ENCODE results near the gene RCAN1.

Gene RCAN1

DNA sequence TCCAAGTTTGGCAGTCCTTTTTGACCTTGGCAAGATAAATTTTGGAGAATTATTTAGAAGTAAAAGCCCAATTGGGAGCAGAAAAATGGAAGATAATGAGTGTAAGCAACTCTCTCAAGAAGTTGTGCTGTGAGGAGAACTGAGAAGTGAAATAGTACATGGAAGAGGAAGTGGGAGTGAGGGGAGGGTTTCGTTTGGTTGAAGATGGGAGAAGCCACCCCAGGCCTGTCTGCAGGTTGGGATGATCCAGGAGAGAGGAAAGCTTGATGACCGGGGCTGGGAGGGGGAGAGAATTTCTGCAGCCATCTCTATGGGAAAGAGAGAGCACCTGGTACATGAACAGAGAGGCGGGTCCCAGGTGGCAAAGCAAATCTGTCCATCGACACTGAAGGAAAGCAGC lies 8.6 kb upstream of the RCAN1 start:
- Histone ChIP-seq H3K36me3 (ENCODE audit: control insufficient read depth in 2 of 2, insufficient read depth in 1 of 2, low read length in 2 of 2) (no peaks in the 10 kb centered on the region), H3K4me3 (ENCODE audit: low read depth, low read length) (no peak overlapping the region), H3K4me1 (ENCODE audit: control insufficient read depth, insufficient read depth, low read length) (no peaks in the 10 kb centered on the region), H3K27ac (ENCODE audit: extremely low read depth, low read depth, low read length) (no peak overlapping the region), H3K9me3 (ENCODE audit: control insufficient read depth, insufficient read depth, low read depth, low read length) (no peaks in the 10 kb centered on the region)
- POLR2A ChIA-PET, result no interaction called here
- no peak for TF ChIP-seq REPIN1 (tag by site-specific recombination; IDR thresholded peaks at IDR 0.05; ENCODE audit: low read depth)
- no peak for TF ChIP-seq GLI4 (tag by site-specific recombination; IDR thresholded peaks at IDR 0.05)
- TF ChIP-seq ZBTB20 (tag by site-specific recombination; IDR thresholded peaks at IDR 0.05), result no peak
- TF ChIP-seq ZNF174 (tag by site-specific recombination; IDR thresholded peaks at IDR 0.05), result no peak
- TF ChIP-seq ZNF785 (tag by site-specific recombination; IDR thresholded peaks at IDR 0.05), result no peak
- TF ChIP-seq ZNF175 (tag by site-specific recombination; IDR thresholded peaks at IDR 0.05), result no peak
- no peak for TF ChIP-seq ZNF548 (tag by site-specific recombination; IDR thresholded peaks at IDR 0.05)
- no peak for TF ChIP-seq ZBTB21 (tag by site-specific recombination; IDR thresholded peaks at IDR 0.05)
- no peak for TF ChIP-seq ZNF133 (tag by site-specific recombination; IDR thresholded peaks at IDR 0.05)
- TF ChIP-seq, protein P1, sequence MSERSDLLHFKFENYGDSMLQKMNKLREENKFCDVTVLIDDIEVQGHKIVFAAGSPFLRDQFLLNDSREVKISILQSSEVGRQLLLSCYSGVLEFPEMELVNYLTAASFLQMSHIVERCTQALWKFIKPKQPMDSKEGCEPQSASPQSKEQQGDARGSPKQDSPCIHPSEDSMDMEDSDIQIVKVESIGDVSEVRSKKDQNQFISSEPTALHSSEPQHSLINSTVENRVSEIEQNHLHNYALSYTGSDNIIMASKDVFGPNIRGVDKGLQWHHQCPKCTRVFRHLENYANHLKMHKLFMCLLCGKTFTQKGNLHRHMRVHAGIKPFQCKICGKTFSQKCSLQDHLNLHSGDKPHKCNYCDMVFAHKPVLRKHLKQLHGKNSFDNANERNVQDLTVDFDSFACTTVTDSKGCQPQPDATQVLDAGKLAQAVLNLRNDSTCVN (tag by site-specific recombination; optimal IDR thresholded peaks at IDR 0.05), result no peak
- TF ChIP-seq, protein P2, sequence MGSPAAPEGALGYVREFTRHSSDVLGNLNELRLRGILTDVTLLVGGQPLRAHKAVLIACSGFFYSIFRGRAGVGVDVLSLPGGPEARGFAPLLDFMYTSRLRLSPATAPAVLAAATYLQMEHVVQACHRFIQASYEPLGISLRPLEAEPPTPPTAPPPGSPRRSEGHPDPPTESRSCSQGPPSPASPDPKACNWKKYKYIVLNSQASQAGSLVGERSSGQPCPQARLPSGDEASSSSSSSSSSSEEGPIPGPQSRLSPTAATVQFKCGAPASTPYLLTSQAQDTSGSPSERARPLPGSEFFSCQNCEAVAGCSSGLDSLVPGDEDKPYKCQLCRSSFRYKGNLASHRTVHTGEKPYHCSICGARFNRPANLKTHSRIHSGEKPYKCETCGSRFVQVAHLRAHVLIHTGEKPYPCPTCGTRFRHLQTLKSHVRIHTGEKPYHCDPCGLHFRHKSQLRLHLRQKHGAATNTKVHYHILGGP (tag by site-specific recombination; IDR thresholded peaks at IDR 0.05), result no peak
- no peak for TF ChIP-seq ZNF157 (tag by site-specific recombination; IDR thresholded peaks at IDR 0.05)
- no peak for TF ChIP-seq ZIC2 (tag by site-specific recombination; IDR thresholded peaks at IDR 0.05)
- TF ChIP-seq, protein P3, sequence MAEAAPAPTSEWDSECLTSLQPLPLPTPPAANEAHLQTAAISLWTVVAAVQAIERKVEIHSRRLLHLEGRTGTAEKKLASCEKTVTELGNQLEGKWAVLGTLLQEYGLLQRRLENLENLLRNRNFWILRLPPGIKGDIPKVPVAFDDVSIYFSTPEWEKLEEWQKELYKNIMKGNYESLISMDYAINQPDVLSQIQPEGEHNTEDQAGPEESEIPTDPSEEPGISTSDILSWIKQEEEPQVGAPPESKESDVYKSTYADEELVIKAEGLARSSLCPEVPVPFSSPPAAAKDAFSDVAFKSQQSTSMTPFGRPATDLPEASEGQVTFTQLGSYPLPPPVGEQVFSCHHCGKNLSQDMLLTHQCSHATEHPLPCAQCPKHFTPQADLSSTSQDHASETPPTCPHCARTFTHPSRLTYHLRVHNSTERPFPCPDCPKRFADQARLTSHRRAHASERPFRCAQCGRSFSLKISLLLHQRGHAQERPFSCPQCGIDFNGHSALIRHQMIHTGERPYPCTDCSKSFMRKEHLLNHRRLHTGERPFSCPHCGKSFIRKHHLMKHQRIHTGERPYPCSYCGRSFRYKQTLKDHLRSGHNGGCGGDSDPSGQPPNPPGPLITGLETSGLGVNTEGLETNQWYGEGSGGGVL (tag by site-specific recombination; IDR thresholded peaks at IDR 0.05), result no peak
- no peak for TF ChIP-seq SP3 (tag by site-specific recombination; IDR thresholded peaks at IDR 0.05)
- CTCF ChIA-PET, result interaction anchor here (0.8 kb wide), 1 partner anchor 113 kb away, joined by 4 read pairs; no protein-coding TSS in a partner anchor

DNA sequence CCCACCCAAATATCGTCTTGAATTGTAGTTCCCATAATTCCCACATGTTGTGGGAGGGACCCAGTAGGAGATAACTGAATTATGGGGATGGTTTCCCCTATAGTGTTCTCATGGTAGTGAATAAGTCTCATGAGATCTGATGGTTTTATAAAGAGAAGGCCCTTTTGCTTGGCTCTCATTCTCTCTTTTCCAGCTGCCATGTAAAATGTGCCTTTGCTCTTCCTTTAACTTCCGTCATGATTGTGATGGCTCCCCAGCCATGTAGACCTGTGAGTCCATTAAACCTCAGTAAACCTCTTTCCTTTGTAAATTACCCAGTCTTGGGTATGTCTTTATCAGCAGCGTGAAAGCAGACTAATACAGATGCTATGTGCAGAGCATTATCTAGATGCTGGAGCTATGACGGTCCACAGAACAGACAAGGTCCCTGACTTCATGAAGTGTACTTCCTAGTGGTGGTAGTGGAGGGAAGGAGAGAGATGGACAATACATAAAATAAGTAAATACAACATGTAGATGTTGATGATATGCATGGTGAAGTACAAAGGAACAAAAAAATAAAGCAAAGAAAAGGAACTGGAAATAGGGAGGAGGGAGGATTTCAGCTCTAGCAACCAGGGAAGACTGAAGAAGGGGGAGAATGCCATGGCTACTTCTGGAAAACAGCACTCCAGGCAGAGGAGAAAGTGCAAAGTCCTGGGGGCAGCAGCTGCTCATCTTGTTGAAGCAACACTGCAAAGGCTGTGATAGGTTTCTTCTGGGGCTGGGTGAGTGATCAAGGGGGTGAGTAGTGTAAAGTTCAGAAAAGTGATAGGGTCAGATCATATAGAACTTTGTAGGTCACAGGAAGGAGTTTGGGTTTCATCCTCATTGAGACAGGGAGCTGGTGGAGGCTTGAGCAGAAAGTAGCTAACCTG lies 6.8 kb upstream of the RCAN1 start:
- H3K36me3 ChIP-seq (ENCODE audit: control insufficient read depth in 2 of 2, insufficient read depth in 1 of 2, low read length in 2 of 2), result no peaks in the 10 kb centered on the region
- ChIA-PET CTCF (interaction anchor here (0.9 to 3.2 kb wide), 3 partner anchors 9 to 19 kb away, joined by 3 to 16 read pairs (median 7); no protein-coding TSS in a partner anchor), POLR2A (no interaction called here)
- no peak overlapping the region for H3K4me3 ChIP-seq (ENCODE audit: low read depth, low read length)
- TF ChIP-seq, protein P4, sequence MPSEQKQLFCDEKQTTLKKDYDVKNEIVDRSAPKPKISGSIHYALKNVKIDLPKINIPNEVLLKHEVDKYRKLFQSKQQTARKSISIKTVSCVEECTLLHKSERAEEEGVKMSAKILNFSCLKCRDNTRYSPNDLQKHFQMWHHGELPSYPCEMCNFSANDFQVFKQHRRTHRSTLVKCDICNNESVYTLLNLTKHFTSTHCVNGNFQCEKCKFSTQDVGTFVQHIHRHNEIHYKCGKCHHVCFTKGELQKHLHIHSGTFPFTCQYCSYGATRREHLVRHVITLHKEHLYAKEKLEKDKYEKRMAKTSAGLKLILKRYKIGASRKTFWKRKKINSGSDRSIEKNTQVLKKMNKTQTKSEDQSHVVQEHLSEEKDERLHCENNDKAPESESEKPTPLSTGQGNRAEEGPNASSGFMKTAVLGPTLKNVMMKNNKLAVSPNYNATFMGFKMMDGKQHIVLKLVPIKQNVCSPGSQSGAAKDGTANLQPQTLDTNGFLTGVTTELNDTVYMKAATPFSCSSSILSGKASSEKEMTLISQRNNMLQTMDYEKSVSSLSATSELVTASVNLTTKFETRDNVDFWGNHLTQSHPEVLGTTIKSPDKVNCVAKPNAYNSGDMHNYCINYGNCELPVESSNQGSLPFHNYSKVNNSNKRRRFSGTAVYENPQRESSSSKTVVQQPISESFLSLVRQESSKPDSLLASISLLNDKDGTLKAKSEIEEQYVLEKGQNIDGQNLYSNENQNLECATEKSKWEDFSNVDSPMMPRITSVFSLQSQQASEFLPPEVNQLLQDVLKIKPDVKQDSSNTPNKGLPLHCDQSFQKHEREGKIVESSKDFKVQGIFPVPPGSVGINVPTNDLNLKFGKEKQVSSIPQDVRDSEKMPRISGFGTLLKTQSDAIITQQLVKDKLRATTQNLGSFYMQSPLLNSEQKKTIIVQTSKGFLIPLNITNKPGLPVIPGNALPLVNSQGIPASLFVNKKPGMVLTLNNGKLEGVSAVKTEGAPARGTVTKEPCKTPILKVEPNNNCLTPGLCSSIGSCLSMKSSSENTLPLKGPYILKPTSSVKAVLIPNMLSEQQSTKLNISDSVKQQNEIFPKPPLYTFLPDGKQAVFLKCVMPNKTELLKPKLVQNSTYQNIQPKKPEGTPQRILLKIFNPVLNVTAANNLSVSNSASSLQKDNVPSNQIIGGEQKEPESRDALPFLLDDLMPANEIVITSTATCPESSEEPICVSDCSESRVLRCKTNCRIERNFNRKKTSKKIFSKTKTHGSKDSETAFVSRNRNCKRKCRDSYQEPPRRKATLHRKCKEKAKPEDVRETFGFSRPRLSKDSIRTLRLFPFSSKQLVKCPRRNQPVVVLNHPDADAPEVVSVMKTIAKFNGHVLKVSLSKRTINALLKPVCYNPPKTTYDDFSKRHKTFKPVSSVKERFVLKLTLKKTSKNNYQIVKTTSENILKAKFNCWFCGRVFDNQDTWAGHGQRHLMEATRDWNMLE (tag by site-specific recombination; conservative IDR thresholded peaks at IDR 0.05; ENCODE audit: low read depth), result no peak
- TF ChIP-seq, protein P5, sequence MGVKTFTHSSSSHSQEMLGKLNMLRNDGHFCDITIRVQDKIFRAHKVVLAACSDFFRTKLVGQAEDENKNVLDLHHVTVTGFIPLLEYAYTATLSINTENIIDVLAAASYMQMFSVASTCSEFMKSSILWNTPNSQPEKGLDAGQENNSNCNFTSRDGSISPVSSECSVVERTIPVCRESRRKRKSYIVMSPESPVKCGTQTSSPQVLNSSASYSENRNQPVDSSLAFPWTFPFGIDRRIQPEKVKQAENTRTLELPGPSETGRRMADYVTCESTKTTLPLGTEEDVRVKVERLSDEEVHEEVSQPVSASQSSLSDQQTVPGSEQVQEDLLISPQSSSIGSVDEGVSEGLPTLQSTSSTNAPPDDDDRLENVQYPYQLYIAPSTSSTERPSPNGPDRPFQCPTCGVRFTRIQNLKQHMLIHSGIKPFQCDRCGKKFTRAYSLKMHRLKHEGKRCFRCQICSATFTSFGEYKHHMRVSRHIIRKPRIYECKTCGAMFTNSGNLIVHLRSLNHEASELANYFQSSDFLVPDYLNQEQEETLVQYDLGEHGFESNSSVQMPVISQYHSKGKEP (tag by site-specific recombination; IDR thresholded peaks at IDR 0.05), result no peak
- no peak for TF ChIP-seq ZBTB20 (tag by site-specific recombination; IDR thresholded peaks at IDR 0.05)
- H3K4me1 ChIP-seq (ENCODE audit: control insufficient read depth, insufficient read depth, low read length), result no peaks in the 10 kb centered on the region
- no peaks in the 10 kb centered on the region for H3K9me3 ChIP-seq (ENCODE audit: control insufficient read depth, insufficient read depth, low read depth, low read length)
- H3K27ac ChIP-seq (ENCODE audit: extremely low read depth, low read depth, low read length), result no peak overlapping the region
